H1 (cell line): ENCODE measurements around the gene REPIN1. TPM values are rescaled to one million over a fixed set of nuclear protein-coding genes. Genes with fewer than 3 reads are reported as not detected.

Source experiments
- ASH2L ChIP-seq: fragments of 200-600, 300-600 bp; sonication (generic); IDR thresholded peaks from one replicate; pipeline ENCODE4 v1.7.1; 2017; ENCODE audit warnings: low read length
- CHD1 ChIP-seq: IDR thresholded peaks from 2 replicates; pipeline ENCODE4 v1.6.1; 2012; ENCODE audit warnings: low read depth, low read length, improper control_type of control experiment
- KDM5A ChIP-seq: fragments of 200-600 bp; IDR thresholded peaks from 2 replicates; pipeline ENCODE4 v1.7.1; 2012; ENCODE audit warnings: mild to moderate bottlenecking, low read length, inconsistent platforms, mixed read lengths
- SIN3A ChIP-seq, 2 experiments: IDR thresholded peaks in 1 of 2; conservative IDR thresholded peaks in 1 of 2; 2 replicates each; pipeline ENCODE4 v1.6.1; 2011 to 2012; ENCODE audit warnings: low read length in 2 of 2, improper control_type of control experiment in 1 of 2, low read depth in 1 of 2, mild to moderate bottlenecking in 1 of 2
- YY1 ChIP-seq: IDR thresholded peaks from 2 replicates; pipeline ENCODE4 v1.6.1; 2011; ENCODE audit warnings: low read depth, mild to moderate bottlenecking, low read length
- polyA plus RNA-seq, 7 experiments: library from polyadenylated mRNA; depleted of rRNA in 3 of 7; stranded (reverse) in 5 of 7; unstranded in 2 of 7; fragments of >200 nt in 5 of 7; fragments of 200-250 nt in 2 of 7; gene quantifications; 1 replicate in 5 of 7; 2 replicates in 1 of 7; 4 replicates in 1 of 7; pipeline versions ENCODE4 v1.2.1 to v1.2.3, GENCODE V29; 2011 to 2013; ENCODE audit warnings: missing spikeins in 2 of 7, mixed read lengths in 2 of 7
- total RNA-seq: library from RNA; stranded (reverse); fragmentation: NEBNext Ultra II Directional; extraction: Animal tissue kit (Norgen Biotek cat#: 25700); gene quantifications from 2 replicates; pipeline ENCODE4 v1.2.1, GENCODE V29; 2021

The REPIN1 gene
- total and polyA plus RNA-seq, 2 of the 8 experiments (the other 6 are each of a cell fraction or from before 2014, with no cell fraction given): 98.6 to 125 TPM

DNA sequence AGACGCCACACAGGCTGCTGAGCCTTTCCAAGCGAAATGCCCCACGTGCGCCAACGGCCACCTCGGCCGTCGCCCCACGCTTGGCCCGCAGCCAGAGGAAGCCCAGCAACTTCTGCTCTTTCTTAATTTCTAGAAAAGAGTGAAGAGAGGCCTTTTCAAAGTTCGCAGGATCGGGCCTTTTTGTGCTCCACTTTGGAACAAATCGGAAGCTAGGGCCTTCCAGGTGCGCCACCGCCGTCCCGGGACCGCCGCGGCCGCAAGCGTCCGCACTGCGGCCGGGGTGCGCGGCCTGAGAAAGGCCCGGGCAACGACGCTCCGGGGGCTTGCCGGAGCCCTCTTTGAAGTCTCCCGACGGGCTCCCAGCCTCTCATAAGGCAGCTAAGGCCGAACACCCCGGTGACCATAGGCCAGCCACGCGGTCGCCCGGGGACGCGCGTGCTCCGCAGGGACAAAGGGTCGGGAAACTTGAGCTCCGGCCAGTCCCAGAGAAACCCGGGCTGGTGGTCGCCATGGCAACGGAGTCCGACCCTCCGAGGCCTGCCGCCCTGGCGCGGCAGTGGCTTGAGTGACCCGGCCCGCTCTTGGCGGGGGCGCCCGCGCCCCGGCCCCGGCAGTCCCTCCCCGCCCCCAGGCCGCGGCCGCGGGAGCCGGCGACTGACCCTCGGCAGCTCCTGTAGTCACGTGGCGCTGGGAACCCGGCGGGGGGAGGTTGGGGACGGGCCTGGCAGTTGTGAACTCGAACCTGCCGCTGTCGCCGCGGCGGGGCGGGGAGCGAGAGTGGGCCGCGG is at the start of gene REPIN1 (continued):
- TF ChIP-seq CHD1 (no peak), ASH2L (peak; percentile 55), KDM5A (no peak), YY1 (no peak), SIN3A (conservative IDR thresholded peaks at IDR 0.05 in 1 of 2, IDR thresholded peaks at IDR 0.05 in 1 of 2; ENCODE audit: low read depth in 1 of 2, low read length in 2 of 2) (peak in 1 of 2 experiments; percentile 47; a peak in 2 of 4 replicates)
